PC-9 (cell line): ENCODE results near the gene ZNF384.

Experiments used
- CTCF ChIP-seq: fragments of 200-600 bp; sonication (generic); conservative IDR thresholded peaks from 2 replicates; pipeline ENCODE4 v1.6.1; 2017; ENCODE audit warnings: mixed run types, antibody characterized with exemption, mild to moderate bottlenecking, moderate library complexity
- EZH2 ChIP-seq: fragments of 200-600 bp; sonication (generic); IDR thresholded peaks from 2 replicates; pipeline ENCODE4 v1.8.0; 2017; ENCODE audit warnings: antibody characterized with exemption, low read depth

GRCh38 chr12:6644257-6644596 is 44.9 kb downstream of the ZNF384 start:
- TF ChIP-seq CTCF (no peak), EZH2 (no peak)
